GM19372 (cell line): ENCODE data around the gene NOTCH2.
A peak's percentile ranks its signal among the peaks of the same experiment; 100 is the strongest.
"Not testable (repeated sequence)": the region's sequence is repeated elsewhere in the genome, so short reads cannot be mapped to it uniquely, and the experiment has no call there.

Source experiments
- ATAC-seq: cut with Tn5 transposase; IDR thresholded peaks from one replicate; pipeline ENCODE4 v1.9.1; 2021; ENCODE audit warnings: mild to moderate bottlenecking, low read depth, moderate library complexity; ENCODE audit not compliant: unreplicated experiment

Gene NOTCH2

GRCh38 chr1:120087959-120088358, 18.5 kb upstream of the NOTCH2 start:
- ATAC-seq: not testable (repeated sequence)

- not testable (repeated sequence) for ATAC-seq
These were observed 405 bp upstream of the NOTCH2 start for GRCh38 chr1:120069920-120070214.

DNA sequence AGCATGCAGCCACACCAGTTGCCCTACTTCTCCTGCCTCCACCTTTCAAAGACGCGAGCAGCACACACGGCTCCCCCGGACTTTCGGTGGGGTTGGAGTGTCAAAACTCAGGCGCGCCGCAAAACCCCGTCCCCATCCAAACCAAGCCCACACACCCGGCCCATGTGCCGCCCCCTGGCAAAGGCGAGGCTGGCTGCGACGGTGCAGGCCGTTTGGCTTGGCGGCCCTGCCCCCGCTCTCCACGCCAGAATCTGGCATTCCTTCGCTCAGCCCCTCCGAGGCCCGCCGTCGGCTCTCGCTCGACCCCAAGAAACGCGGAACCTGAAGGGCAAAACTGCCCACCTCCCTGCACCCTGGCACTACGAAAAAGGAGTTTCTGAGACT, 787 bp downstream of the NOTCH2 start:
- not testable (repeated sequence) for ATAC-seq

GRCh38 chr1:120048208-120048607, 21.3 kb downstream of the NOTCH2 start:
- not testable (repeated sequence) for ATAC-seq

GRCh38 chr1:120041771-120042170, 27.7 kb downstream of the NOTCH2 start:
- ATAC-seq: not testable (repeated sequence)

GRCh38 chr1:120032253-120032652, 37.2 kb downstream of the NOTCH2 start:
- not testable (repeated sequence) for ATAC-seq

DNA sequence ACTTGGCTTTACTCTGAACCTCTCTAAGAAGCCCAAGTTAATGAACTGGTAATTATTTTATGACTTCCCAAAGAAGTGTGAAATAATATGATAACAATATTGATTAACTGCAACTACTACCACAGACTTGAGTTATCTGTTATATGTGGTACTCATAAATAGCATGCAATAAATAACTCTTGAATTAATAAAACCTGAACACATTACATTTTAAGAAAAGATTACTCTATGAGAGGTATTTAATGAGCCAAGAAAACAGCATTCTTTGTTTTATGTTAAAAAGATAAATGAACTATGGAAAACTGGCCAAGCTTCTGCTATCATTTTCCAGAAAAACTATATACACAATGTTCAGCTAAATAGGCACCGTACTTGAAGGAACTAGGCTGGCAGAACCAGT, 45.7 kb downstream of the NOTCH2 start:
- not testable (repeated sequence) for ATAC-seq

- ATAC-seq: not testable (repeated sequence)
These were observed 54.5 kb downstream of the NOTCH2 start for GRCh38 chr1:120014978-120015377.

- not testable (repeated sequence) for ATAC-seq
These were observed 61.1 kb downstream of the NOTCH2 start for GRCh38 chr1:120008320-120008719.

GRCh38 chr1:120007850-120008249, 61.6 kb downstream of the NOTCH2 start:
- not testable (repeated sequence) for ATAC-seq

- ATAC-seq: not testable (repeated sequence)
These were observed 68.4 kb downstream of the NOTCH2 start for GRCh38 chr1:120001035-120001434.

- not testable (repeated sequence) for ATAC-seq
These were observed 72.6 kb downstream of the NOTCH2 start for GRCh38 chr1:119996731-119997312.

- not testable (repeated sequence) for ATAC-seq
These were observed 73.5 kb downstream of the NOTCH2 start for GRCh38 chr1:119995975-119996374.

DNA sequence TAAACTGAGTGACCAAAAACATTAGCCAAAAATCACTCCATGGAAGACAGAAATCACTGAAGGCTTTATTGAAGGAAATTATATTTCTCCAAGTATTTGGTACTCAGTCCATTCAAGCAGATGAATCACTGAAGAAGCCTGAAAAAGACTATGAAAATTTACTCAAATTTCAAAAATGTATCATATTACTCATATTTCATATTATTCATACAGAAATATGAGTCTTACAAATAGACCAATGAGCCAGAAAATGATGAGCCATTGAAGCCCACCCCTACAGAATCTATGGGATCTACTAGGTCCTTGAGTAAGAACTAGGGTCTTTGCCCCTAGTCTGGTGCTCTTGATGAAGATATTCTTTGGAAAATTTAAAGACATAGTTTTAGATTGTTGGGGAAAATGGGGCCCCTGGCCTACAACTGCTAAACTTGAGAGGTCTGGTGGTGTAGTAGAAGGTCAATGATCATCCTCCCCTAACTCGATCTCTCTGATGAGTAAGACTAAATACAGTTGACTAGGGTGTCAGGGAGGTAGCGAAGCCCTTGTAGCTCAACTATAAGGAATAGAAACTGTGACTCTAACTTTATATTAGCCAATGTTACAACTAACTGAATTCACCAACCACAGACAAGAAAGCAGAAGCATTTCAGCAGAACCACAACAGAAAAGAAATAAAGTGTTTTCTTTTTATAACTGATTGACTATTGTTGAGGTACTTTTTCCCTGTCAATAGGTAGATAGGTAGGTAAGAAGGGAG, 81.0 kb downstream of the NOTCH2 start:
- no peak for ATAC-seq

- peak; percentile 53 for ATAC-seq
These were observed 81.8 kb downstream of the NOTCH2 start for GRCh38 chr1:119987686-119988085.

DNA sequence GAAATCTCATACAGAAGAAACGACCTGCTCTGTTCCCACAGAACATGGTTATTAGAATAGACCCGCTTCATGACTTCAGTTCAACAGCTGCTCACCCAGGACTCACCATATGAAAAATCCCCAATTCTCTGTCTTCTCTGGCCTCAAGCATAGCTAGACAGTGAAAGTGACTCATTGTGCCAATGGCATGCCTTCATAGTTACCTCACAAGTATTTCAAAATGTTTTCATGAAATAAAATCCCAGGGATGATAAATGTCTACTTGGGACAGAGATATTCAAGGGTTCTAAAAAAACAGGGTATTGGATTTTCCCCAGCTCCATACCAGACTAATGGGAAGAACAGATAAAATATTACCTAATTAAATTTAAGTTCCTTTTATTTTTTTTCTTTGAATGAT, 82.3 kb downstream of the NOTCH2 start:
- ATAC-seq: no peak

DNA sequence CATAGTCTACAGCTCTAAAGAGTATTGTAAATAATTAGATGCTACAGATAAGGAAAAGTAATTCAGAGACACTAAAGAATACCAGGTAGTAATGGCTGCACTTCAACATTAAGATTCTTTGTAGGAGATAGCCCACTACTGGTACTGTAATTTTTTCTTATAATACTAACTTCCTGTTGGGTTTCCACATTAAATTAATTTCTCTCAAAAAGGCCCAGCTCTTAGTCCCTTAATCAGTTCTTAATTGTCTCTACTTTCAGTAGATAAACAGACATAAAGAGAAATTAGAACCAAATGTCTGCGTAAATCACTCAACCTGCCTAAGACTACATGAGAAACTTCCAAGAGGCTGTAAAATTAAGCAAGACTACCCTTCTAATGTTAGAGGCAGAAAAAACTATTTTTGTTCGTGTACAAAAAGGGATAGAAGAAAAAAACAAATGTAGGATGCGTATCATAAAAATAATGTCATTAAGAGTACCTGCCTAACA, 83.4 kb downstream of the NOTCH2 start:
- no peak for ATAC-seq

DNA sequence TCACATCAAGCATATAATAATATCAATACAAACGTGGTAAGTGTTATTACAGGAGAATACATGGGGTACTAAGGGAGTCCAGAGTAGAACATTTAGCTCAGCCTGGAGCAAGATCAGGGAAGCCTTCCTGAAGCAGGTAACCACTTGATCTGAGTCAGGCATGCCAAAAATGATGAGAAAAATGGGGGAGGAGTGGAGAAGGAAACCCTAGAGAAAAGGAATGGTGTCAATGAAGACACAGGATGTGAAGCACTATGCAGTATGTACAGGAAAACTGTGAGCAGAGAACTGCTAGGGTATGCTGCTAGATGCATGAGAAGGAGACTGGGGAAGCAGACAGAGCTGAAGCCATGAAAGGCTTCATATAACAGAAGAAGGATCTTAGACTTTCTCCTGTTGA, 84.7 kb downstream of the NOTCH2 start:
- ATAC-seq: no peak

GRCh38 chr1:119981986-119982815, 87.3 kb downstream of the NOTCH2 start:
- ATAC-seq: no peak

- ATAC-seq: no peak
These were observed 88.0 kb downstream of the NOTCH2 start for GRCh38 chr1:119981496-119981895.

DNA sequence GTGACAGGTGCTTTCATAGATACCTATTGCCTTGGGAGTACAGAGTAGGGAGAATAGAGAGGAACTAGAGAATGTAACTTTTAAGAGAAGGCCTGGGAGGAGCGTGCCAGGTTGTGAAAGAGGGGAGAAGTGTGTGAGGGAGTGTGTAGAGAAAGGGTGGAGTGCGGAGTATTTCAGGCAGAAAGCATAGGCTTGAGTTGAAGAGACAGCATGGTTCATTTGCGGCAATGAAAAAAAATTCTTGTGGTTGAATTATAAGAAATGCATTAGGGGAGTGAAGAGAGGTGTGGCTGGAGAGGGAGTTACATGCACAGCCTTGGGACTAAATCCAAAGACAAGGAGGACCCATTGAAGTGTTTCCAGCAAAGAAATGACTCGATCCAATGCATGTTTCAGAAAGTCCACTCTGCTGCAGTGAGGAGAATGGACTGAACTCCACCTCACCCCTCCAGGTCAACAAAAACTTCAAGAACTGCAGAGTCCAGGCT, 91.4 kb downstream of the NOTCH2 start:
- no peak for ATAC-seq
